CD14-positive monocyte (primary cell): ENCODE results near the gene PI4K2B. TPM values are rescaled to one million over a fixed set of nuclear protein-coding genes. Genes with fewer than 3 reads are reported as not detected.
"Not testable (repeated sequence)": the region's sequence is repeated elsewhere in the genome, so short reads cannot be mapped to it uniquely, and the experiment has no call there.

Source experiments
- DNase-seq, 3 donors: peaks; one replicate each; pipeline ENCODE4 v3.0.0-alpha.2; 2011 to 2022
- H2AFZ ChIP-seq: 2 replicates; pipeline ENCODE4 v1.6.0; 2012; ENCODE audit warnings: mild to moderate bottlenecking, low read depth, low read length, inconsistent platforms; ENCODE audit not compliant: insufficient read depth, poor library complexity, severe bottlenecking
- H3K27ac ChIP-seq, 2 donors: 1 replicate in 1 of 2; 2 replicates in 1 of 2; pipeline ENCODE4 v1.5.1; 2012 to 2013; ENCODE audit warnings: low read length in 2 of 2, control low read depth in 1 of 2, inconsistent platforms in 1 of 2, low read depth in 1 of 2, mild to moderate bottlenecking in 1 of 2
- H3K27me3 ChIP-seq, 2 donors: one replicate each; pipeline versions ENCODE4 v1.6.0 to v1.6.1; 2011 to 2013; ENCODE audit warnings: low read length in 2 of 2; ENCODE audit not compliant: control insufficient read depth in 2 of 2, insufficient read depth in 2 of 2
- H3K36me3 ChIP-seq, 2 donors: replicated peaks in 1 of 2; 1 replicate in 1 of 2; 2 replicates in 1 of 2; pipeline versions ENCODE4 v1.5.1 to v1.6.1; 2012 to 2013; ENCODE audit warnings: low read length in 2 of 2, control low read depth in 1 of 2, inconsistent platforms in 1 of 2, mild to moderate bottlenecking in 1 of 2; ENCODE audit not compliant: insufficient read depth in 2 of 2, control insufficient read depth in 1 of 2
- H3K4me1 ChIP-seq, 2 donors: 1 replicate in 1 of 2; 2 replicates in 1 of 2; pipeline versions ENCODE4 v1.5.1 to v1.6.1; 2012 to 2013; ENCODE audit warnings: low read length in 2 of 2, control low read depth in 1 of 2, inconsistent platforms in 1 of 2, mild to moderate bottlenecking in 1 of 2, moderate library complexity in 1 of 2; ENCODE audit not compliant: insufficient read depth in 2 of 2, control insufficient read depth in 1 of 2
- H3K4me2 ChIP-seq: replicated peaks from 2 replicates; pipeline ENCODE3; 2012; ENCODE audit warnings: low read length, moderate library complexity, mild to moderate bottlenecking; ENCODE audit not compliant: poor library complexity, severe bottlenecking; ENCODE audit errors: extremely low read depth
- H3K4me3 ChIP-seq, 3 experiments: fragments of 200-600 bp in 1 of 3; sonication (generic) in 1 of 3; replicated peaks in 1 of 3; 1 replicate in 2 of 3; 2 replicates in 1 of 3; pipeline ENCODE4 v1.5.1; 2011 to 2013; ENCODE audit warnings: low read length in 3 of 3, mild to moderate bottlenecking in 3 of 3, control low read depth in 2 of 3, low read depth in 2 of 3, inconsistent platforms in 1 of 3, moderate library complexity in 1 of 3
- H3K79me2 ChIP-seq: 2 replicates; pipeline ENCODE4 v1.6.0; 2012; ENCODE audit warnings: mild to moderate bottlenecking, control low read depth, inconsistent platforms, low read length, moderate library complexity; ENCODE audit not compliant: insufficient read depth
- H3K9ac ChIP-seq: 2 replicates; pipeline ENCODE4 v1.6.0; 2017; ENCODE audit warnings: low read length, mild to moderate bottlenecking; ENCODE audit not compliant: insufficient read depth, poor library complexity, severe bottlenecking
- H3K9me3 ChIP-seq, 2 donors: replicated peaks in 1 of 2; 1 replicate in 1 of 2; 2 replicates in 1 of 2; pipeline versions ENCODE4 v1.5.1 to v1.6.1; 2012 to 2013; ENCODE audit warnings: low read length in 2 of 2, control low read depth in 1 of 2; ENCODE audit not compliant: control insufficient read depth in 1 of 2, insufficient read depth in 1 of 2
- H4K20me1 ChIP-seq: 2 replicates; pipeline ENCODE4 v1.6.0; 2012; ENCODE audit warnings: mild to moderate bottlenecking, low read length, control low read depth, moderate library complexity; ENCODE audit not compliant: insufficient read depth
- H3K27ac Mint-ChIP-seq, 7 donors: one replicate each; pipeline ENCODE4 v1.8.0; 2020; ENCODE audit warnings: mild to moderate bottlenecking in 7 of 7, mixed read lengths in 7 of 7, moderate library complexity in 6 of 7, inconsistent platforms in 2 of 7
- H3K27me3 Mint-ChIP-seq, 3 donors: one replicate each; pipeline ENCODE4 v1.8.0; 2021 to 2022; ENCODE audit warnings: low read depth in 3 of 3, mild to moderate bottlenecking in 3 of 3, mixed read lengths in 3 of 3, moderate library complexity in 3 of 3, inconsistent platforms in 1 of 3
- H3K36me3 Mint-ChIP-seq, 2 donors: one replicate each; pipeline ENCODE4 v1.8.0; 2020; ENCODE audit warnings: mixed read lengths in 2 of 2, inconsistent platforms in 1 of 2, mild to moderate bottlenecking in 1 of 2
- H3K4me1 Mint-ChIP-seq: one replicate; pipeline ENCODE4 v1.8.0; 2020; ENCODE audit warnings: mild to moderate bottlenecking, mixed read lengths
- H3K4me3 Mint-ChIP-seq, 2 donors: one replicate each; pipeline ENCODE4 v1.8.0; 2020; ENCODE audit warnings: mild to moderate bottlenecking in 2 of 2, mixed read lengths in 2 of 2, moderate library complexity in 1 of 2
- H3K9me3 Mint-ChIP-seq, 7 donors: one replicate each; pipeline ENCODE4 v1.8.0; 2020 to 2022; ENCODE audit warnings: mixed read lengths in 7 of 7, mild to moderate bottlenecking in 6 of 7, moderate library complexity in 6 of 7, inconsistent platforms in 2 of 7
- WGBS: methylation state at CpG from one replicate; pipeline ENCODE4 v1.1.5; 2013; ENCODE audit warnings: missing lambda C conversion rate; ENCODE audit not compliant: insufficient coverage; 5-methylcytosine and 5-hydroxymethylcytosine counted together
- intact Hi-C, 2 donors: fragments of 100-400 bp; cut with micrococcal nuclease; formaldehyde crosslinking; loops; one replicate each; pipeline versions ENCODE4 v1.15.0 to v1.15.1; 2023
- polyA plus RNA-seq, 3 donors: library from polyadenylated mRNA; depleted of rRNA in 1 of 3; unstranded in 2 of 3; stranded (reverse) in 1 of 3; fragments of 300-500 nt in 2 of 3; fragments of >200 nt in 1 of 3; fragmentation: Illumina TruSeq in 2 of 3; gene quantifications; 1 replicate in 2 of 3; 2 replicates in 1 of 3; pipeline ENCODE4 v1.2.3, GENCODE V29; 2012 to 2021
- TF ChIP-seq, protein P1 (sequence below): fragments of 200-600 bp; IDR thresholded peaks from one replicate; pipeline ENCODE4 v1.8.0; 2022; ENCODE audit warnings: antibody characterized with exemption, mild to moderate bottlenecking

Gene PI4K2B
- polyA plus RNA-seq, 3 donors: 3.0 to 8.5 (median 7.4) TPM

DNA sequence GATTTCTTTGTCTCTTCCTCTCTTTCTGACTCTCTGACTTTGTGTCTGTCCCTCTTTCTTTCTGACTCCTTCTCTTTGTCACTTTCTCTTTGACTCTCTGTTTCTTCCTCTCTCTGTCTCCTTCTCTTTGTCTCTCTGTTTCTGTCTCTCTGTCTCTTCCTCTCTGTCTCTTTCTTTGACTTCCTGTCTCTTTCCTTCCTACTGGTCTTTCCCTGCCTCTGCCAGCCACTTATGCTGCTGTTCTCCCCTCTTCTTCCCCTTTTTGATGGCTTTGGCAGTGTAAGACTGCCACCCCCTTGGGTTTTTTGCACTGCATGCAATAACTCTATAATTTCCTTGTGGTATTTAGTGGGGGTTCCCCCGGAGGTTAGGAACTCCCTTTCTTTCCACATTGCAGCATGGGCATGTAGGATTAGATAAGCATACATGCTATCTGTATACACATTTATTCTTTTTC lies 6.9 kb downstream of the PI4K2B start:
- H3K27ac ChIP-seq: peak overlapping the region in 1 of 2 donors; percentile 69
- intact Hi-C loops: loop anchor here in 1 of 2 donors (10.0 kb wide), 1 partner anchor 74 kb away; the partner anchor contains the start of gene ZCCHC4

DNA sequence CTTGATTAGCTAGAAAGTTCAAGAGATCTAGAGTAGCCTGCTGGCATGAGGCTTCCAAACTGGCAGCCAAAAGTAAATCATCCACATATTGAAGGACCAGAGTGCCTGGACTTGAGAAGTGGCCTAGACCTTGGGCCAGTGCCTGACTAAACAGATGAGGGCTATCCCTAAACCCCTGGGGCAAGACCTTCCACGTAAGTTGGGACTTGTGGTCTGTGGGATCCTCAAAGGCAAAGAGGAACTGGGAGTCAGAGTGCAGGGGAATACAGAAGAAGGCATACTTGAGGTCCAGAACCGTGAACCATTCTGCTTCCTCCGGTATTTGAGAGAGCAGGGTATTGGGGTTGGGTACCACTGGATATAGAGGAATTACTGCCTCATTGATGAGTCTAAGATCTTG lies 8.4 kb downstream of the PI4K2B start:
- H3K4me1 Mint-ChIP-seq: peaks cover 26% of the 10 kb centered on the region
- WGBS: 0% methylated on average over 1 of the region's 3 CpGs
- not testable (repeated sequence) for H3K36me3 ChIP-seq, H3K4me3 ChIP-seq, H3K27ac ChIP-seq, H3K4me3 Mint-ChIP-seq, H3K27me3 ChIP-seq, H3K27me3 Mint-ChIP-seq, H4K20me1 ChIP-seq, H2AFZ ChIP-seq, H3K4me2 ChIP-seq, H3K9ac ChIP-seq
- DNase-seq: peak in 1 of 3 donors; percentile 53
- Histone ChIP-seq H3K9me3 (peaks cover 6 to 16% of the 10 kb centered on the region in 2 donors), H3K79me2 (peaks cover 57% of the 10 kb centered on the region), H3K4me1 (peaks cover 18 to 28% of the 10 kb centered on the region in 2 donors)
- peak overlapping the region in 4 of 7 donors; percentile 53 to 96 (median 70) for H3K27ac Mint-ChIP-seq
- peaks cover 21 to 31% (median 25%) of the 10 kb centered on the region in 7 donors for H3K9me3 Mint-ChIP-seq
- intact Hi-C loops: loop anchor here in 1 of 2 donors (10.0 kb wide), 1 partner anchor 73 kb away; the partner anchor contains the start of gene ZCCHC4
- peaks cover 20 to 39% of the 10 kb centered on the region in 2 donors for H3K36me3 Mint-ChIP-seq

More for the DNA sequence above, 6.9 kb downstream of the PI4K2B start:
- peaks cover 17 to 25% (median 22%) of the 10 kb centered on the region in 7 donors for H3K9me3 Mint-ChIP-seq
- not testable (repeated sequence) for H3K27me3 Mint-ChIP-seq, H3K9ac ChIP-seq, H4K20me1 ChIP-seq, H2AFZ ChIP-seq, H3K27me3 ChIP-seq, H3K36me3 ChIP-seq
- H3K4me3 Mint-ChIP-seq: peak overlapping the region; percentile 60 to 72
- peak overlapping the region in 1 of 3 experiments; percentile 44 for H3K4me3 ChIP-seq
- peaks cover 18 to 32% of the 10 kb centered on the region in 2 donors for H3K36me3 Mint-ChIP-seq
- TF ChIP-seq, protein P1, sequence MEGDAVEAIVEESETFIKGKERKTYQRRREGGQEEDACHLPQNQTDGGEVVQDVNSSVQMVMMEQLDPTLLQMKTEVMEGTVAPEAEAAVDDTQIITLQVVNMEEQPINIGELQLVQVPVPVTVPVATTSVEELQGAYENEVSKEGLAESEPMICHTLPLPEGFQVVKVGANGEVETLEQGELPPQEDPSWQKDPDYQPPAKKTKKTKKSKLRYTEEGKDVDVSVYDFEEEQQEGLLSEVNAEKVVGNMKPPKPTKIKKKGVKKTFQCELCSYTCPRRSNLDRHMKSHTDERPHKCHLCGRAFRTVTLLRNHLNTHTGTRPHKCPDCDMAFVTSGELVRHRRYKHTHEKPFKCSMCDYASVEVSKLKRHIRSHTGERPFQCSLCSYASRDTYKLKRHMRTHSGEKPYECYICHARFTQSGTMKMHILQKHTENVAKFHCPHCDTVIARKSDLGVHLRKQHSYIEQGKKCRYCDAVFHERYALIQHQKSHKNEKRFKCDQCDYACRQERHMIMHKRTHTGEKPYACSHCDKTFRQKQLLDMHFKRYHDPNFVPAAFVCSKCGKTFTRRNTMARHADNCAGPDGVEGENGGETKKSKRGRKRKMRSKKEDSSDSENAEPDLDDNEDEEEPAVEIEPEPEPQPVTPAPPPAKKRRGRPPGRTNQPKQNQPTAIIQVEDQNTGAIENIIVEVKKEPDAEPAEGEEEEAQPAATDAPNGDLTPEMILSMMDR: peak; percentile 23
- peaks cover 37% of the 10 kb centered on the region for H3K4me1 Mint-ChIP-seq
- H3K9me3 ChIP-seq: peaks cover 6 to 14% of the 10 kb centered on the region in 2 donors
- peak; percentile 46 to 89 (median 61) for DNase-seq
- peak overlapping the region; percentile 14 for H3K4me2 ChIP-seq
- peaks cover 26 to 35% of the 10 kb centered on the region in 2 donors for H3K4me1 ChIP-seq
- WGBS: no CpG with 5 or more reads among the region's 1 CpG
- H3K27ac Mint-ChIP-seq: peak overlapping the region; percentile 79 to 97 (median 94)
- H3K79me2 ChIP-seq: peaks cover 61% of the 10 kb centered on the region
